Stimulated activated CD4-positive, alpha-beta T cell treated with anti-CD3 and anti-CD28 coated beads, Interleukin-15, amount 100 ng/mL, for 48 hours (primary cell): ENCODE results near the gene HIP1R.

Experiments used
- DNase-seq, 2 donors: peaks; one replicate each; pipeline ENCODE4 v3.0.0-alpha.2; 2020; ENCODE audit warnings: low read depth in 2 of 2

Gene HIP1R

GRCh38 chr12:122847516-122847836 lies 12.2 kb downstream of the HIP1R start:
- DNase-seq, result no peak

- no peak for DNase-seq
Observed at GRCh38 chr12:122847921-122848421, 12.7 kb downstream of the HIP1R start.

- DNase-seq, result no peak
Observed at GRCh38 chr12:122848471-122849351, 13.5 kb downstream of the HIP1R start.

- DNase-seq, result no peak
Observed at GRCh38 chr12:122849352-122850047, 14.2 kb downstream of the HIP1R start.

- no peak for DNase-seq
Observed at GRCh38 chr12:122850048-122850445, 14.8 kb downstream of the HIP1R start.

- no peak for DNase-seq
Observed at GRCh38 chr12:122850695-122851350, 15.6 kb downstream of the HIP1R start.

- DNase-seq, result no peak
Observed at GRCh38 chr12:122851820-122852219, 16.6 kb downstream of the HIP1R start.

- DNase-seq, result no peak
Observed at GRCh38 chr12:122852336-122853275, 17.3 kb downstream of the HIP1R start.

GRCh38 chr12:122853582-122854245 lies 18.5 kb downstream of the HIP1R start:
- no peak for DNase-seq

- DNase-seq, result no peak
Observed at GRCh38 chr12:122854554-122854953, 19.3 kb downstream of the HIP1R start.

GRCh38 chr12:122855071-122855829 lies 20.0 kb downstream of the HIP1R start:
- DNase-seq, result no peak

GRCh38 chr12:122855928-122856831 lies 20.9 kb downstream of the HIP1R start:
- no peak for DNase-seq

- DNase-seq, result no peak
Observed at GRCh38 chr12:122856999-122857671, 21.9 kb downstream of the HIP1R start.

- no peak for DNase-seq
Observed at GRCh38 chr12:122858171-122858570, 22.9 kb downstream of the HIP1R start.

GRCh38 chr12:122858591-122859302 lies 23.5 kb downstream of the HIP1R start:
- DNase-seq, result no peak

- no peak for DNase-seq
Observed at GRCh38 chr12:122859303-122860039, 24.2 kb downstream of the HIP1R start.
